ENCODE data around the gene PHLDA3. TPM values are rescaled to one million over a fixed set of nuclear protein-coding genes. Genes with fewer than 3 reads are reported as not detected.
A peak's percentile ranks its signal among the peaks of the same experiment; 100 is the strongest.

PHLDA3 gene
- total and polyA plus RNA-seq, 2 of the 13 experiments (the other 11 are each of a cell fraction or from before 2014, with no cell fraction given), result 16.7 to 33.6 TPM

- TF ChIP-seq EHMT2 (IDR thresholded peaks at IDR 0.05; ENCODE audit: borderline replicate concordance, low read depth, low read length), result no peak
- no peak; the same call in 1 of the 2 replicates for TF ChIP-seq ZNF768 (CRISPR knock-in tag; IDR thresholded peaks at IDR 0.05)
- peak; percentile 67; the same call in 1 of the 2 replicates for TF ChIP-seq MYPOP (CRISPR knock-in tag; IDR thresholded peaks at IDR 0.05)
- peak; percentile 51; the same call in 1 of the 2 replicates for TF ChIP-seq YEATS4 (CRISPR knock-in tag; IDR thresholded peaks at IDR 0.05; ENCODE audit: borderline replicate concordance)
- peak; percentile 93 for TF ChIP-seq ZBTB42 (CRISPR knock-in tag; IDR thresholded peaks at IDR 0.05)
- 0 out of 2 replicates have a peak, but pooled peaks have one; percentile 43 for TF ChIP-seq MAF1 (CRISPR knock-in tag; IDR thresholded peaks at IDR 0.05; ENCODE audit: borderline replicate concordance)
- peak; percentile 36; the same call in 1 of the 2 replicates for TF ChIP-seq CTCF (CRISPR knock-in tag; IDR thresholded peaks at IDR 0.05)
- TF ChIP-seq ZSCAN21 (CRISPR knock-in tag; IDR thresholded peaks at IDR 0.05; ENCODE audit: borderline replicate concordance), result peak; percentile 70; the same call in 1 of the 2 replicates
- TF ChIP-seq ZNF776 (CRISPR knock-in tag; IDR thresholded peaks at IDR 0.05), result peak; percentile 46; the same call in 1 of the 2 replicates
- no peak; the same call in 1 of the 2 replicates for TF ChIP-seq ARNT2 (CRISPR knock-in tag; IDR thresholded peaks at IDR 0.05; ENCODE audit: low read depth)
- peak; percentile 66; the same call in 1 of the 2 replicates for TF ChIP-seq ZNF563 (CRISPR knock-in tag; IDR thresholded peaks at IDR 0.05)
- no peak for TF ChIP-seq ZMAT5 (CRISPR knock-in tag; IDR thresholded peaks at IDR 0.05; ENCODE audit: borderline replicate concordance, low read depth)
- TF ChIP-seq MED8 (CRISPR knock-in tag; IDR thresholded peaks at IDR 0.05; ENCODE audit: insufficient replicate concordance), result peak; percentile 54
- peak; percentile 62; the same call in 1 of the 2 replicates for TF ChIP-seq GFI1 (CRISPR knock-in tag; IDR thresholded peaks at IDR 0.05; ENCODE audit: borderline replicate concordance)
- TF ChIP-seq PITX1 (CRISPR knock-in tag; IDR thresholded peaks at IDR 0.05), result 0 out of 2 replicates have a peak, but pooled peaks have one; percentile 5
- TF ChIP-seq RNF2 (conservative IDR thresholded peaks at IDR 0.05; ENCODE audit: low read depth), result peak; percentile 62; the same call in 1 of the 2 replicates
- TF ChIP-seq CEBPB (IDR thresholded peaks at IDR 0.05; ENCODE audit: borderline replicate concordance, low read depth, low read length), result 0 out of 2 replicates have a peak, but pooled peaks have one; percentile 10
- TF ChIP-seq HNF4G (IDR thresholded peaks at IDR 0.05; ENCODE audit: borderline replicate concordance, low read depth, low read length), result no peak
- TF ChIP-seq HNF4G (CRISPR knock-in tag; IDR thresholded peaks at IDR 0.05; ENCODE audit: borderline replicate concordance, low read depth), result 0 out of 2 replicates have a peak, but pooled peaks have one; percentile 20
- 0 out of 2 replicates have a peak, but pooled peaks have one; percentile 7 for TF ChIP-seq KDM3A (CRISPR knock-in tag; IDR thresholded peaks at IDR 0.05; ENCODE audit: low read depth)
- TF ChIP-seq MYC (CRISPR knock-in tag; IDR thresholded peaks at IDR 0.05; ENCODE audit: borderline replicate concordance), result peak; percentile 63; the same call in 1 of the 2 replicates
- peak; percentile 61 for TF ChIP-seq SAP130 (CRISPR knock-in tag; IDR thresholded peaks at IDR 0.05; ENCODE audit: low read depth)
- TF ChIP-seq HES4 (CRISPR knock-in tag; IDR thresholded peaks at IDR 0.05; ENCODE audit: borderline replicate concordance), result peak; percentile 75; the same call in 1 of the 2 replicates
- no peak for TF ChIP-seq CREB3 (CRISPR knock-in tag; IDR thresholded peaks at IDR 0.05)
- peak; percentile 77; the same call in 1 of the 2 replicates for TF ChIP-seq SRY (CRISPR knock-in tag; IDR thresholded peaks at IDR 0.05)
These were observed 37.8 kb upstream of the PHLDA3 start, which contains the start of gene CSRP1 (continued) for GRCh38 chr1:201506557-201507359.
